ENCODE measurements around the gene FOXO4.

FOXO4 gene

GRCh38 chrX:71107245-71107644, 11.6 kb downstream of the FOXO4 start:
- Histone ChIP-seq H3K27me3 (replicated peaks) (no peaks in the 10 kb centered on the region), H3K4me3 (ENCODE audit: low read depth, low read length) (no peak overlapping the region), H3K27ac (no peak overlapping the region), H3K36me3 (replicated peaks) (no peaks in the 10 kb centered on the region)
- DNase-seq: no peak
- TF ChIP-seq CTCF (IDR thresholded peaks at IDR 0.05; ENCODE audit: low read depth, low read length, missing control alignments): no peak
- in situ Hi-C loops (cut with HindIII; ENCODE audit: low pct_ligation_motif_present, low sequenced_read_pairs): no loop called here

DNA sequence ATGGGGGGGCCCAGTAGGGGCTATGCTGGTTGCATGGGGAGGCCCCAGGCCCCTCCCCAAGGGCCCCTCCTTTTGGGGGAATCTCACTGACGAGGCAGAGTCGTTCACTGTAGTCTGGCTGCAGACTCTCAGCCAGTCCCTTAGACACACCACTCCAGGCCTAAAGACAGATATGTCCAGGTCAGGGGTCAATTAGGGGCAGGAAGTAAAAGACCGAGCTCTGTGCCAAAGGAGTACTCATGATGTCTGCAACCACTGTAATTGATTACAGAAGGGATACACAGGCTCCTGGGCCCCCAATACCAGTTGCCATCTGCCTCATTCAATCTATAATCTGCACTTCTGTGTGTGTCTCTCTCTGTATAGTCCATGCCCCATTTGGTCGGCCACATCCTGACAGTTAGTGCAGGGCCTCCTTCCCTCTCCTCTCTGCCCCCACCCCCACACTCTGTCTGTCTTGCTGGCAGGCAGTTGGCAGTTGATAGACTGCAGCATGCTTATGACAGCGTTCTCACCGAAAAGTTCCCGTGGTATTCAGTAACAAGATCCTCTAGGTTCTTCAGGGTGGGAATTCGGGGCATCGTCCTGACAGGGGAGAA, 12.2 kb downstream of the FOXO4 start:
- no peak for DNase-seq
- no peak overlapping the region for H3K27ac ChIP-seq
- TF ChIP-seq CTCF (IDR thresholded peaks at IDR 0.05; ENCODE audit: low read depth, low read length, missing control alignments): no peak
- H3K27me3 ChIP-seq (replicated peaks): no peaks in the 10 kb centered on the region
- no peaks in the 10 kb centered on the region for H3K36me3 ChIP-seq (replicated peaks)
- H3K4me3 ChIP-seq (ENCODE audit: low read depth, low read length): no peak overlapping the region
- in situ Hi-C loops (cut with HindIII; ENCODE audit: low pct_ligation_motif_present, low sequenced_read_pairs): no loop called here

DNA sequence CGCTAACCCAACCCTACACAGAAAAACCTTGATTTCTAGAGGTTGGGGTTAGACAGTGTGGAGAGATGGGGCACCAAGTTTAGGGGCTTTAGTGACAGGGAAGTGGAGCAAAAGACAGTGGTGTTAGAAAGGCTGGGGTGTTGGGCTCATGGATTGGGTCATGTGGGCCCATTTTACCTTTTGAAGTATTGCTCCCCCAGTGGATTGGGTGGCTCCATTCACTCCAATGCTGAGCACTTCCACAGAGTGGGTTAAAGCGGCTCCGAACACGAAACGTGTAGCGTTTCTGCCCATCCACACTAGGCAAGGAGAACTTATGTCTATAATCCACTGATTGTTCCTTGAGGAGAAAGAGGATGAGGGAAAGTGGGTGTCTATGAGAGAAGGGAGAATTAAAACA, 13.4 kb downstream of the FOXO4 start:
- Histone ChIP-seq H3K36me3 (replicated peaks) (no peaks in the 10 kb centered on the region), H3K4me3 (ENCODE audit: low read depth, low read length) (no peak overlapping the region), H3K27me3 (replicated peaks) (no peaks in the 10 kb centered on the region), H3K27ac (no peak overlapping the region)
- no peak for TF ChIP-seq CTCF (IDR thresholded peaks at IDR 0.05; ENCODE audit: low read depth, low read length, missing control alignments)
- in situ Hi-C loops (cut with HindIII; ENCODE audit: low pct_ligation_motif_present, low sequenced_read_pairs): no loop called here
- no peak for DNase-seq

DNA sequence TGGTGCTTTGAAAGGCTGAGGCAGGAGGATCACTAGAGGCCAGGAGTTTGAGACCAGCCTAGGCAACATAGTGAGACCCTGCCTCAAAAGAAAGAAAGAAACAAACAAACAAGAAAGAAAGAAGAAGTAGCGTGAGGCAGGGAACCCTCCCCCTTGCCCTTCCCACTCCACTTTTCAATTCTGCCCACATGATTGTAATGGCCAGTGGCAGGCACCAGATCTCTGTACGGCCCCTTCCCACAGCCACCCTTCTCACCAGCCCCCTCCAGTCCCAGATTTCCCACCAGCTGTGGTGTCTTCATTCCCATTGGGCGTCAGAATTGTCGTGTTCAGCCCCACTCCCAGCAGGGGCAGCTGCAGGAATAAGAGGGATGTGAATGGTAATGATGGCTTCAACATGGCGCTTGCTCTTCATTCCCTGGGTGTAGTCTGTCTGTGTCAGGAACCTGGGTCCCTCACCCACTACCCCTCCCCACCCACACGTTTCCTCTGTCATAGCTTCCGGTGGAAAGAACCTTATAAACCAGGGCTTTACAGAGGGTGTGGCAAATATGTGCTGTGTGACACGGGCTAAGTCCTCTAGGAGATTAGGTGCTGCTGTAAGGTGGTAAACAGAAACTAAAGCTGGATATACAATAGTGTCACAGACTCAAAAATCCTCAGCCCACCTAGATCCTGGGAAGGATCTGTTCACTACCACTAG, 15.6 kb downstream of the FOXO4 start, which contains the start of gene IL2RG:
Gene IL2RG (minus strand): TSS at position 437 of the 703 bp plus-strand sequence. CDS start 38 bp downstream, at position 399.
- Histone ChIP-seq H3K27me3 (replicated peaks) (no peaks in the 10 kb centered on the region), H3K4me3 (ENCODE audit: low read depth, low read length) (no peak within 1 kb of the TSS), H3K27ac (no peak within 1 kb of the TSS), H3K36me3 (replicated peaks) (no peaks in the 10 kb centered on the region)
- in situ Hi-C loops (cut with HindIII; ENCODE audit: low pct_ligation_motif_present, low sequenced_read_pairs): no loop called here
- TF ChIP-seq CTCF (IDR thresholded peaks at IDR 0.05; ENCODE audit: low read depth, low read length, missing control alignments): no peak
- DNase-seq: no peak

DNA sequence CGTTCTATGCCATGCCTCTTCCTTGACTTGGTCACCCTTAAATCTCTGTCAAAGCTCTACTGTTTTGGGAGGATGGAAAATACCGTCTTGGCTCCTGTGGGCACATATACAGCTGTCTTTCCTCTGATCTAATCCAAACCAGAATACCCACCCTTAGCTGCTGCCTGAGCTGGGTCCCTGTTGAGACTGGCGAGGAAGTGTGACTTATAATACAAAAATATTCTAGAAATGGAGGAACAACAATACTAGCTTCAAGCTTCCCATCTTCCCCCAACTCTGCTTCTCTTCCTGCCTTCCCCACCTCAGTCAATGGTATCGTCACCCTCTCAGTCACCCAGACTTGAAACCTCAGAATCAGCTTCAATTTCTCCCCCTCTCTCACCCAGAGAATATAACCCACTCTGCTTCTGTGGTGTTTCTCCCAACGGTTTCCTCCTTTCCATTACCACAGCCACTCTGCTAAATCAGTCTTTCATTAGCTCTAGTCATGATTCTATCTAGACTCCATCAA, 16.3 kb downstream of the FOXO4 start:
- H3K36me3 ChIP-seq (replicated peaks): no peaks in the 10 kb centered on the region
- in situ Hi-C loops (cut with HindIII; ENCODE audit: low pct_ligation_motif_present, low sequenced_read_pairs): no loop called here
- DNase-seq: no peak
- H3K27me3 ChIP-seq (replicated peaks): no peaks in the 10 kb centered on the region
- H3K4me3 ChIP-seq (ENCODE audit: low read depth, low read length): no peak overlapping the region
- TF ChIP-seq CTCF (IDR thresholded peaks at IDR 0.05; ENCODE audit: low read depth, low read length, missing control alignments): no peak
- H3K27ac ChIP-seq: no peak overlapping the region
